HG03457 (cell line): ENCODE data around the gene SLAMF7.
A peak's percentile ranks its signal among the peaks of the same experiment; 100 is the strongest.
"Not testable (repeated sequence)": the region's sequence is repeated elsewhere in the genome, so short reads cannot be mapped to it uniquely, and the experiment has no call there.

Experiments
- ATAC-seq: cut with Tn5 transposase; IDR thresholded peaks from one replicate; pipeline ENCODE4 v1.9.1; 2021; ENCODE audit warnings: moderate number of reproducible peaks; ENCODE audit not compliant: unreplicated experiment

SLAMF7 gene

DNA sequence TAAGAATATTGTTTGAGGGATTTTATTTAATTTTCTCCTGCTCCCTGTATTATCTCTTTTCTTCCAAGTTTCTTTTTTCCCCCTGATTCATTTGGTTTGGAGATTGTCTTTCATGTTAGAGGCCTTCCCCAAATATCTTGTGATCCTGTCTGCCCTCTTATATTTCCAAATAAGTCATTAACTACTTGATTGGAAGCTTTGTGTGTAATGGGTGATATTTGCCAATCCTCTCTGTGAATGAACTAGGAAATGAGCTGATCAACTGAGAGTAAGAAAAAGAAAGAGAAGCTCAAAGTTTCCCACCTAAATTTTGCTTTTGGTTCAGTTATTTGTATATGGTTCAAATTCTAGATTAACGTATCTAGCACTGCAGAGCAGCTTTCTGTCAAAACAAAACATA, 33.3 kb downstream of the SLAMF7 start:
- ATAC-seq: no peak

DNA sequence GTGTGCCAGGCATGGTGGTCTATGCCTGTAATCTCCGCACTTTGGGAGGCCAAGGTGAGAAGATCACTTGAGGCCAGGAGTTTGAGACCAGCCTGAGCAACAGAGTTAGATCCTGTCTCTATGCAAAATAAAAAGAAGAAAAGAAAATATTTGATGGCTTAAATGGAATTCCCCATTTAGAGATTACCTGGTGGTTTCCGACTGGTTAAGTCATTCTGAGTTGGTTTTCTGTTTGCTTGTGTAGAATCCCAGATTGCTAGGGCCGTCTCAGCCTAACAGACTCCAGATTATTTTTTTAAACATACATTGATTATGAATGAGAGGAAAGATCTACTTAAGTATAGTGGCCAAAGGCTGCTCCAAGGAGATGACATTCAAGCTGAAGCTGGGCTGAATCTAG, 34.0 kb downstream of the SLAMF7 start:
- no peak for ATAC-seq

DNA sequence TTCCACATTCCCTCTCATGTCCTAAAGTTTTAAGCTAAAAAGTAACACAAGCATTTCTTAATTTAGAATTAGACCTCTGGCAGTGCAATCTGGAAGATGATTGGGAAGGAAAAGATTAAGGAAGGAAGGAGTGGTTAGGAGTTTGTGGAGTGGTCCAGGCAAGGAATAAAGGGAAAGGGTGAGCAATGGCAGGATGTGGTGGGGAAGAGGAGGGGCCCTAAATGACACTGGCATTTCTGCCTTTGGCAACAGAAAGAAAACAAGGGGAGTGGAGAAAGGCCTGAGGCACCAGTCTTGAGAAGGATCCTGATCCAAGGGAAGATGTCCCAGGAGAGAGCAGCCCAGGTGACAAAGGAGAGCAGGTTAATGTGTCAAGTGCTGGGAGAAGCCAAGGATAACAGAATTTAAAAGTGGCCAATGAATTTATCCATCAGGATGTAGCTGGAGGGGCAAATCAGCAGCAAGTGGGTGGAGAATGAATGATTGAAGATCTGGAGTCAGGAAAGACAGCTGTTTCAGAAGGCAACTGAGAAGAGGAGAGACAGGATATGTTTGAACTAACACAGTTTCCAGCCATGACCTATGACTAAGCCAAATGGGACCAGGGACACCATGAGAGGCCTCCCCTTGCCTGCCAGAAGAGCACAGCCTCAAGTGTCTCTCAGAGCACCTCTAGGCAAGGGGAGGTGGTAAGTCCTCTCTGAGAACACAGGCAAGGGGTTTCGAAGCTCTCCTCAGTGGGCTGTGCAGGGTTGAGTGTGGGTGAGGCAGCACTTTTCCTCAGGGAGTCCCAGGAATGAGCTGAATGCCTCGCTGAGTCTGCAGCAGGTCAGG, 36.1 kb downstream of the SLAMF7 start:
- ATAC-seq: no peak

DNA sequence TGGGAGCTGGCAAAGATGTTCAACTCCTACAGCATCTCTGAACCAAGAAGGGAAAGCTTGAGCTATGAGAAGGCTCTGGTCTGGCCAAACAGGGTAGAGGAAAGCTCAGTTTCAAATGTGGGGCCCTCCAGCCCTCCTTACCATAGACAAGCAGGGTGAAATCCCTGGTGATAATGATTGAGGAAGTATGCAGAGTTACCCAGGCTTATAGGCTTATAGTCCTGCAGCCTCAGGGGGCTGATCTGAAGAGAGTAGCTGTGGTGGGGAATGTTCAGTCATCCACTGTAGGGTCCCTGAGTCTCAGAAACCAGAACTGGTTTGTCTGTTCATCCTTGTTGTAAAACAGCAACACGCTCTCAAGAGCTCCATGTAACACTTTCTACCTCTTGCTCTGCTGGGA, 37.1 kb downstream of the SLAMF7 start:
- no peak for ATAC-seq

DNA sequence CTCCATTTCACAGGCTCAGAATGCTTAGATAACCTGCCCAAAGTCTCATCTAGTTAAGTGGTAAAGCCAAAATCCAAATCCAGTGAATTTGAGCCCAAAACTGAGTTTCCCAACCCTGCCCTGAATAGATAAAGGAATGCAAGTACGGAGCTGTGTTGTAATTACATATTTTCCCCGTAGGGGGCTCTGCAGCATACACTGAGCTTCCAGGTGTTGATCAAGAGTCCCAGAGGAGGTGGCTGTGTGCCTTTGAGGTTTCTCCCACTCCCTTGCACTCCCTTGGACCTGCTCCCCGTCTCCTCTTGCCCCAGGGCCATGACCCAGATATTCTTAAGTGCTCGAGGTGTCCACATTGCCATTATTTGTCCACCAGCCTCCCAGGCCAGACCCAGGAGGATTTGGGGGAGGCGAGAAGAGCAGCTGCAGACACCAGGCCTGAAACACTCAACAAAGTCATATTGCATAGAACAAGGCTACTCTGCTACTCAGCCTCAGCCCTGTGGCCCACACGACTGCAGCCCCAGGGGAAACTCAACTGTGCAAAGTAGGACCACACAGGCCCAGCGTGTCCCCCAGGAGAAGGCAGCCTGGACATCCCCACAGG, 38.5 kb downstream of the SLAMF7 start:
- no peak for ATAC-seq

DNA sequence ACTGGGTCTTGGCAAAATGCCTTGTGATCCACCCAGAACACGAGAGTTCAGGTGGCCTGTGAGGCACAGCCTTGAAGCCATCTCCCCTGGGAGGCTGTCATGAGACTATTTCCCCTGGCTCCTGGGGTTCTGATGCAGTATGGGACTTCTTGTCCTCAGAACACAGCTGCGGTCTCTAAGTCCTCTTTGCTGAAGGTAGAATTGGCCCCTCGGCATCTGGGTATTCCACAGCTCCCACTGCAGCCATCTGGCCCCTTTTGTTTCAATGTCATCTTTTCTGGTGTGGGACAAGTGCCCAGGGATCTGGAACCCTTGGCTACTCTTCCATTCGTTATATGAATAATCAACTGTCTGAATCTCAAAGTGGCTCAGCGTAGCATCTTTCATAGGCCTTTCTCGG, 39.9 kb downstream of the SLAMF7 start:
- no peak for ATAC-seq

DNA sequence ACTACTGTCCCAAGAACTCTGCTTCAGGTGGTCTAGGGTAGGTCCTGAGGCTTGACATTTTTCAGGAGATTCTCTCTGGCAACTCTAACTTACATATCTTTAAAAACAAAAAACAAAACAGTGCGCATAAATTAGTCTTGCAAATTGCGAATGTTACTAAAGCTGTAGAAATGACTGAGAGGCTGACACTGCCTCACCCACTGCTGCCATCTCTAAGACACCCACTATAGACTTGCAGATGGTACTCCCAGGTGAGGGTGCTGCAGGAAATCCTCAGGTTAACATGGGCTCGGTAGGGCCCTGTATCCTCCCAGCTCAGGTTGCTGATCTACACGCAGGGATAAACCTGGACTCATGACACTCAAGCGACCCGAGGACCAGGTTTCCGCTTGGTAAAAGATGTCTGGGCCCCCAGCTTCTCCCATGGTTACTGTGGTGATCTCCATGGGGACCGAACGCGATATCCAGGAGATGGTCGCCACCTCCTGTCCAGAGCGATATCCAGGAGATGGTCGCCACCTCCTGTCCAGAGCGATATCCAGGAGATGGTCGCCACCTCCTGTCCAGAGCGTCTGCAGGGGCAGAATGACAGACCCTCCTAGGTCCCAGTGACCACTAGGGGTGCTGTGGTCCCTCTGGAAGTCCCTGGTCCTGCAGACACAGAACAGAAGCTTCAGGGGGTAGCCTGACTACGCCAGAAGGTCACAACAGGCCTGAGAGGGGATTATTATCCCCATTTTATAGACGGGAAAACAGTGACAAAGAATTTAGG, 40.8 kb downstream of the SLAMF7 start:
- ATAC-seq: no peak

DNA sequence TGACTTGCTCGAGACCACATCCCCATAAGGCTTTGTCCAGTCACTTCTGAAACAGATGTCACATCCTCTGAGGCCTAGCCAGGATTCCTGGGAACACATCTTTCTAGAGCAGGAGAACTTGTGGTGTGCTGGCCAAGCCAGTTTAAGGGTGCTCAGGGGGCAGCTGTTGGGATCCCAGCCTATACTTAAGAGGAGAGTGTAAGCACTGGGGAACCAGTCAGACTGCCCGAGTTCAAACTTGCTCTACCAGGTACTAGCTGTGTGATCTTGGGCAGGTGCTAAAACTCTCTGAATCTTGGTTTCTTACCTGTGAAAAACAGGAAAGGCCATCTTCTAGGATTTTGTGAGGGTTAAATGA, 41.3 kb downstream of the SLAMF7 start:
- no peak for ATAC-seq

DNA sequence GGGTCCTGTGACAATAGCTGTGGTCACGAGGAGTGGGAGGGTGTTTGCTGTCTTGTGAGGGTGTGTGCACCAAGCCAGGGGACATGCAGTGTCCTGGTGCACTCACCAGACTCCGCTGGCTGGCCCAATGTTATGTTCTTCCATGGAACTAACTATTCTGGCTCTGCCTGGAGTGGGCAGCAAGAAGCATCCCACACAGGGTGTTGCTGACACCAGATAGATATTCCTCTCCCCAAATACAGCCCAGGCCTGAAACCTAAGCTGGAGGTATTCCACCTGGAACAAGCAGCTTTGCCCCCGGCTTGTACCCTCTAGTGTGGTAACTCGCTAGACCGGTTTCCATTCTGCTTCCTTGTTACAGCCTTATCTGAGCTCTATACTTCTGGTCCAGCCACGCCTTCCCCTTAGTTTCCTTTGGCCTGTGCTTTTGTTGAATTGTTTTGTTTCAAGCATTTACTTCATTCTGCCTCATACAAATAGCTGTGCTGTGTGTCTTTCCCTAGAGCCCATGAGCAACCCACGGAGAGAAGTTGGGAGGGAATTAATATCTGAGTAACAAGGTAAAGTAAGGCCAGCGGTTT, 42.2 kb downstream of the SLAMF7 start:
- ATAC-seq: no peak

DNA sequence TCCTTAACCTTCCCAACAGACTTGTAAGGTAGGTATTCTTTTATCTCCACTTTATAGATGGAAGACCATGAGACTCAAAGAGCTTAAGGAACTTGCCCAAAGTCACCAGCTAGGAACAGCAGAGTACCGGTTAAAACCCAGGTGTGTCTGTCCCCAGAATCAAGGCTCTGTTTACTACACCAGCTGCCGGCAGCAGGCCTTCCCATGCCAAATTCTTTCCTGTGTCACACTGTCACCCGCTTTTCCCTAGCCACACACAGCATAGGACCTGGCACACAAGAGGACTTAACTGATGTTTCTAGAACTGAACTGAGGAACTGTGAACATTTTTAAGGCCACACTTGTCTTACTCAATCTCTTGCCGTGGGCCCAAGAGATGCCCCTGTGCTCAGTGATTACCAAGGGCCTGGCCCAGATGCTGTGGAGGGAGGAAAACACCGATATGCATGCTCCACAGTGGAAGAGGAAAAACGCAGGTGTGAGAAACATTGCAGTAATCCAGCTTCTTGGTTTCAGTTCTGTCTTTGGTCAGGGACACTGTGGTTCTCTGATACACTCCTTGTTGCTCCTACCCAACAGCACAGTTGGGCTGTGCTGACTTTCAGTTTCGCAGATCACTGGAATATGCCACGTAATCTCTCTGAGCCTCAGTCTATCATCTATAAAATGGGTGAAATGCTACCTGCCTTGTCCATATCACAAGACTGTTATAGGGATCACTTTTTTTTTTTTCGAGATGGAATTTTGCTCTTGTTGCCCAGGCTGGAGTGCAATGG, 43.1 kb downstream of the SLAMF7 start:
- ATAC-seq: peak; percentile 77

DNA sequence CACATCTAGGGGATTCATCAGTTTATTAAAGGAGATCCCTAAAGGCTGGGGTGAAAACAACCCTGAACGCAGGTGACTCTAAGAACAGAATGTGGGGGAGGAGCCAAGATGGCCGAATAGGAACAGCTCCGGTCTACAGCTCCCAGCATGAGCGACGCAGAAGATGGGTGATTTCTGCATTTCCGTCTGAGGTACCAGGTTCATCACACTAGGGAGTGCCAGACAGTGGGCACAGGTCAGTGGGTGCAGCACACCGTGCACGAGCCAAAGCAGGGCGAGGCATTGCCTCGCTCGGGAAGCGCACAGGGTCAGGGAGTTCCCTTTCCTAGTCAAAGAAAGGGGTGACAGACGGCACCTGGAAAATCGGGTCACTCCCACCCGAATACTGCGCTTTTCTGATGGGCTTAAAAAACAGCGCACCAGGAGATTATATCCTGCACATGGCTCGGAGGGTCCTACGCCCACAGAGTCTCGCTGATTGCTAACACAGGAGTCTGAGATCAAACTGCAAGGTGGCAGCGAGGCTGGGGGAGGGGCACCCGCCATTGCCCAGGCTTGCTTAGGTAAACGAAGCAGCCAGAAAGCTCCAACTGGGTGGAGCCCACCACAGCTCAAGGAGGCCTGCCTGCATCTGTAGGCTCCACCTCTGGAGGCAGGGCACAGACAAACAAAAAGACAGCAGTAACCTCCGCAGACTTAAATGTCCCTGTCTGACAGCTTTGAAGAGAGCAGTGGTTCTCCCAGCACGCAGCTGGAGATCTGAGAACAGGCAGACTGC, 44.1 kb downstream of the SLAMF7 start:
- not testable (repeated sequence) for ATAC-seq

DNA sequence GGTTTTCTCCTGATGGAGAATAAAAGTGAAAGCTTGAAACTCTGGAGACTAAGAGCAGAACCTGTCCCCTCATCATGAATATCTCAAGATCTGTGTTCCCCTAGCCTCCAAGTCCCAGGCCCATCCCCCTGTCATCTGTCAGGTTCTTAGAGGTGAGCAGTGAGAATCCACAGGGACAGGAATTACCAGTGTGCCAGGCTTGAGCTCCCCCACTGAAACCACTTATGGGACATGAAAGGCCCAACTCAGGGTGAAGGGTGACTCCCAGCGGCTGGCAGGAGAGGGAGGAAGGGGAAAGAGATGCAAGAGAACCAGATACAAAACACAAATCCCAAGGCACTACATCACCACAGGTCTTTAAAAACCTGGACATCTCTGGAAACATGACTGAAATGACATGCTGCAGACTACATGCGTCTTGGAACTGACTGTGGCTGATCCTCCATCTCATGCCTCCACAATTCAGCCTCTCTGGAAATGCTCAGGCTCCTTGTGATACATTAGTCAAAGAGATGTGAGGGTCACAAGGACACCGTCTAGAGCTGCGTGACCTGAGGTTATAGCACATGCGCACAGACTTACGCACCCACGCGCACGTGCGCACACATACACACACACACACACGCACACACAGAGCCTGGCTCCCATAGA, 50.1 kb downstream of the SLAMF7 start:
- ATAC-seq: peak; percentile 13

DNA sequence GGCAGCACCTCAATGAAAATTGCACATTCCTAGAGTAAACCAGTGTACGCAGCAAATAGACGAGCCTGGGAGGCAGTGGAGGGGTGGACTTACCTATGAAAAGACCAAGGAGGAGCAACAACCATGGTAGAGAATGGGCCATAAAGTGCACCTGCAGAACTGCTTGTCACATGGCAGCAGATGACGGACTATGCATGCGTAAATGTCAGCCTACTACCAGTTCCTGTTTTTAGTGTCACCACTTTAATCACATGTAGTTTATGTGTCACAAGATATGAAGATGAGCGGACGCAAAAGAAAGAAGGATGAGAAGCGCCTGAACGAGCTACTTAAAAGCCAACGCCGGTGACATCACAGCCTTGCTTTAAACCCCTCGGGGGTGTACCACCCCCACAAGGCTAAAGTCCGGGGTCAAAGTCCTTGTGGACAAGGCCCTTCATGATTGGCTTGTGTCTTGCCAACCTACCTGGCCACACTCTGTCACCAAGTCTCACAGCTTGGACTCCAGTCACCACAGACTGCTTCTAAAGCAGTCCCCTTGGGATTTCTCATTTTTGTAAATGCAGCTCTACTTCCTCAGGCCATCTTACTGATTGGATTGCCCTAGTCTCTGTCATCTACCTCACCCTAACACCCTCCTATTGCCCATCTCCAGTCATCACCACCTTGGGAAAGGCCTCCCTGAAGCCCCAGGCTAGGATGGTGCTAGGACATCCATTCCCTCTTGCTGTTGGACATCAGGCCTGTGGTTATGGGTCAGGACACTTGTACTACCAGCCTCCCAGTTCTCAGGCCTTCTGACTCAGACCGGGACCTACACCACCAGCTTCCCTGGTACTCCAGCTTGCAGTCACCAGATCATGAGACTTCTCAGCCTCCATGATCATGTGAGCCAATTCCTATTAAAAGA, 50.9 kb downstream of the SLAMF7 start:
- peak; percentile 48 for ATAC-seq

DNA sequence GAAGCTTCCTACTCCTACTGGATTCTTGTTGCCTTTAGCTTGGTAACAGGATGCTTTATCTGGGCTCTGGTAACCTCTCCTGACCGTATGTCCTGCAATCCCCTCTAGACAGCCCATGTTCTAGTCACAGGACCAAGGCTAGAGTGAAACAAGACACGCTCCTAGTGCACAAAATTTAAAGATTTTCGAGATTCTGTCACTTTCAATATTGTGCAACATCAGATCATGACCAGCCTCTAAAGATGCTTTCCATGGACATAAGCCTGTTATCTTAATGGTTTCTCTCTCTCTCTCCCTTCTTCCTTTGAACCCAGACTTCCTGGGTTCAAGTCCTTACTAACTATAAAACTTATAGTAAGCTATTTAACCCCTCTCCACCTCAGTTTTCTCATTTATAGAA, 55.3 kb downstream of the SLAMF7 start:
- ATAC-seq: no peak

DNA sequence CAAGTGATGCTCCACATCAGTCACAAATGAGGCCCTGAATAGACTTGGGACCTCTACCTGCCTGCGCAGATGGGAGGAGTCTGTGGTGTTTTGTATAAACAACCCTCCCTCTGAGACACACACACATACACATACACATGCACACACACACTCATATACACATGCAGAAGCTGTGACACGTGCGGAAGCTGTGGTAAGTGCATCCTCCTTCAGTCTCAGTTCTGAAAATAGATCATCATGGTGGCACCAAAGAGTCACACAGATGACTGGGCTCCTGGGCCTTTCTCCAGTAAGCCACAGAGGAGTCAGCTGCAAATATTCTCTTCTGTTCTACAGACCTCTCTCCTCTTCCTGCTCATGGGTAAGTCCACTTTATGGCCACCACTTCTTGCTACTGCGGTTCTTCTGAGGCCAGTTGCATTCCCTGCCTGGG, 56.9 kb downstream of the SLAMF7 start, which contains the start of gene LY9:
TSS of gene LY9 (plus strand) at position 224 of the 433 bp plus-strand sequence. CDS start at position 238, 14 bp downstream.
- ATAC-seq: peak; percentile 58

DNA sequence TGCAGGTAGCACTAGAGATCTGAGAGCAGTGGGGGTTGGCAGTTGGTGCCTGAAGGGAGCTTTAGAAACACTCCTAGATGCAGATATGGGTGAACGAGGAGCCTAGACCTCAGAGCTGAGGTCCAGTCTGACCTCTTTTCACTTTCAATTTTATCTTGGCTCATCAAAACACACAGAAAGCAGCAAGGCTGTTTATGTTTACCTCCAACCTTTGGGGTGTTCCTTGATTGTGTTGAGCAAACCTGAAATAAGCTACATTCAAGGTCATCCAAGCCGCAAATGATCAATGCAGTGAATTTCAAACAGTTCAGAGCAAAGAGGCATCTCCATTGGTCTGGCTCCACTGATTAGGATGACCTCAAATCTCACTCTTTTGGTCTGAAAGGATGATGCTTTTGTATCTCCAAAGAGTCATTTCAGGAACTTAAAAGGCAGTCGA, 58.2 kb downstream of the SLAMF7 start:
- ATAC-seq: no peak

DNA sequence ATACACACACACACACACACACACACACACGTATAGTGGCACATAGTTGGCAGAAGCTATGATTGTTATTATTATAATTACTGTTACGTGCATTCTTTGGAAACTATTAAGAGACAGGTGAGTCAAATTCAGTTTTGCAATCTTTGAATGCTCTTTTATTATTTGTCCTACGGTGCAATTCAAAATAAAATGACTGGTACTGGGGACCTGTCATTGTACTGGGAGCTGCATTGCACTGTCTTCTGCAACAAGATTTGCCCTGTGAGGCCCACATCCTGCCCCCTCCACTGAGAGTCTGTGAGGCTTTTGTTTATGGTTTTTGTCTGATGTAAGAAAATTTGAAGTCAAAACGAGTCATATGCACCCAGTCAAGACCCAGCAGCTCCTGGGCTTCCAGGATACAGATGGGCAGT, 58.8 kb downstream of the SLAMF7 start:
- no peak for ATAC-seq

DNA sequence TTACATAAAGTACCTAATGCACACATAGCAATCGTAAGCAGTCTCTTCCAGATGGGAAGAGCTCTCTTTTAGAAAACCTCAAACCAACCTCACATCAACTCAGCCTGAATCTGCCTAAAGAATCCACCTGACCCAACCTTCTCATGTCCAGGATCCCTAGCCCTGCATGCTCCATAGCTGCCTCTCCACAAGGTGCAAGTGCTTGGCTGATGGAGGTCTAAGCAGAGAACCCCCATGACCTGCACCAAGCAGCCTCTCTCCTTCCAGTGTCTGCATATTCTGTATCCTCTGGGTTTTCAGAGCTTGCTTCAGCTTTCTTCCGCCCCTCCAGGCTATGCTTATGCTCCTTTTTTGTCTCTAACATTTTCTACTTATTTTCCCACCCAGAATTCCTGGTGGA, 59.4 kb downstream of the SLAMF7 start:
- ATAC-seq: no peak
